Dermis microvascular lymphatic vessel endothelial cell (primary cell): Measurements from ENCODE around the gene CERK. TPM values are rescaled to one million over a fixed set of nuclear protein-coding genes. Genes with fewer than 3 reads are reported as not detected.
A peak's percentile ranks its signal among the peaks of the same experiment; 100 is the strongest.

Experiments used
- DNase-seq, 2 donors: peaks; one replicate each; pipeline versions ENCODE4 v3.0.0 to v3.0.0-alpha.2; 2010; ENCODE audit warnings: low read depth in 2 of 2
- total RNA-seq: library from RNA; depleted of rRNA; stranded (reverse); fragments of >200 nt; gene quantifications from 2 replicates; pipeline ENCODE4 v1.2.1, GENCODE V29; 2014

CERK gene
- total RNA-seq, 1 donor from 2014 or later: 66.8 TPM

DNA sequence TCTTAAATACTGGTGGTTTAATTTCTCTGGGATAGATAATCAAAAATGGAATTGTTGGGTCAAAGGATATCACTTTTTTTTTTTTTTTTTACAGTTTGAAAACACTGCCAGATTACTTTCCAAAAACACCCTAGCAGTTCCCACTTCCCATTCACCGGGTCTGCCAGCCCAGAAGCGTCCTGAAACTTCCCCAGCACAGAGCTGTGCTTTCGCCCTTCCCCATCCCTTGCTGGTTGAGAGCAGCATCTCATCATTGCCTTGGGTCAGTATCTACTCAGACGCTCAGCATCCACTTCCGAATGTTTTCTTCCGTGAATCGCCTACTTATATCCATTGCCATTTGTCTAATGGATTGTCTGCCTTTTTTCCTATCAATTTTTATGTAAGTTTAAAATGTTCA is 5.5 kb downstream of the CERK start:
- DNase-seq: no peak

DNA sequence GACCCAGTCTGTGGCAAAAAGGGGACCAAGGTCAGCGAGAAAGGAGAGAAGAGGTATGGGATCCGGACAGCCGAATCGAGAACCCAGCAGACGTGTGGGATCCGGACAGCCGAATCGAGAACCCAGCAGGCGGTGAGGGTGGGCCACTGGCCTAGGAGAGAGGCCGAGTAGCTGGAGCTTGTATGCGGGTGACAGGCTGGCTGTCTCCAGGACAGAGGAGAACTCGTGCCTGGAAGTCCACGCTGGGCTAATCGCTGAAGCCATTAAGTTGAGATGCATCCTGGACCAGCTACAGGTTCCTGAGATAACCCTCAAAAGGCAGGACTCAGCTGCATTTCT is 6.0 kb downstream of the CERK start:
- no peak for DNase-seq

DNA sequence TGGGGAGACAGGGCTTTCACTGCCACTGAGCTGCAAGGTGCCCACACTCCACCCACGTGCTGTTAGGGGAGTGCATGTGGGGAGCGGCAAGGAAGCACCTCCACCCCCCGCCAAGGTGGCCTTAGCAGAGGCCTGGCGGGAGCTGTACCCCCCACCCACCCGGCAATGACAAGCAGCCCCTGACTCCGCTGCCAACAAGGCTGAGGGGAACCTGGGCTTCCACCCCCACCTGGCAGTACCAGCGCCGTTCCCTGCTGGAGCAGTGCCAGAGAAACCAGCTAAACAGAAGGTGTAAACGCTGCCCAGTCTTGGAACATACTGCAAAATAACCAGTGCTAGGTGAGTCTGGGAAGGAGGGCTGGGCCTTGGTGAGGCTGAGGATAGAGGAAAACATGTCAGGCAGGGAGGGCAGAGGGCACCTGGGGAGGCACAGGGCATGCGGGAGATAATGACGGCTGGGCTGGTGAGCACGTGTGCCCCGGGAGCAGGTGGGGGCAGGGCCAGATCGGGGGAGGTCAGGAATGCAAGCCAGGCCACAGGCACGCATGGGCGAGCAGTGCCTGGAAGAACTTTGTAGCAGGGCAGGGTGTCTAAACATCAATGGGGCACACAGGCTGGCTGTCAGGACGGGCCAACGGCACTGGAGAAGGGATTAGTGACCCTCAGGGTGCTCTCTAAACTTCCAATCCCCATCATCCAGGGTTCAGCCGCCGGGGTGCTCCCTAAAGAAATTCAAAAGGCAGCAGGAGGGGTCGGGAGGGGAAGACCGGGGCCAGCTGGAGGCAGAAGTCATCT is 6.6 kb downstream of the CERK start:
- no peak for DNase-seq

DNA sequence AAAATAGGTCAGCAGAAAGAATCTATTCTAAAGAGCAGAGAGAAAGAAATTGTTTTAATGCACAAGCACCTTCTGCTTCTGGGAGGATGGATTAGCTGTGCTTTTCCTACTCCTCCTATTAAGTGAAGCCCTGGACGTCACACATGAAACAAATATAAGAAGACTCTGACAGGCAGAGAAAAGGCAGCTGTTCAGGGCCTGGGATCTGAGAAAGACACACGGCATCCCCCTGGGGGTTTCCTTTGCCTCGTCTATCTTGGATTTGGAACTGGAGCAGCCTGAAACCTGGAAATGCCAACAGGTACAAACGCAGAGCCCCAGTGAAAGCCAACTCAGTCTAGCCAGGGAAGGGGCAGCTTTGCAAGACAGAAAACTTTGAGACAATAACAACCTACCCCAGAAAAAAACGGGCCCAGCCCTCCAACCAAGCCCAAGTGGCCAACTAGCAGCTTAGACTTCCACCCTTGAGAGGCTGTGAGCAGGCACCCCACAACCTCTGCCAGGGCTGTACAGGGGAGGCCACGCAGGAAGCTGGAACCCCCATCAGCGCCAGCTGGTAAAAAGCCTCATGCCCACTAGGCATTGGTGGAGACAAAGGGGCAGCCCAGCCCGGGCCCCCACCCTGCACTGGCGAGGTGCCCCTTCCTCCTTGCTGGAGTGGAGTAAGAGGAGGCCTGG is 7.3 kb downstream of the CERK start:
- no peak for DNase-seq

DNA sequence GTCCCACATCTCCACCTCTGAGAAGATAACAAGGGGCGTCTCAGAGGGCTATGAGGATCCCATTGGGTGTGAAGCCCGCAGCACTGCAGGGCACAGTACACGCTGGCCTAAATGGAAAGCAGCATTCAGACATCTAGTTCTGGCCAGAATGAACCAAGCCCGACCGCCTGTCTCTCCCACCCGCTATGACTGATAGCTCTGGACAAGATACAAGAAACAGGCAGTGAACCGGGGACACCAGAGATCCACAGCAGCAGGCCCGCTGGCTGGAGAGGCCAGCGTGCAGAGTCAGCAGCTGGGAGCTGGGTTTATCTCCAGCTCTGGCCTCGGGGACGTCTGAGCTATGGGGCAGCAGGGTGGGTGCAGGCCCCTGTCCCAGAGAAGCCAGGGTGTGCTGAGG is 9.6 kb downstream of the CERK start:
- DNase-seq: no peak

DNA sequence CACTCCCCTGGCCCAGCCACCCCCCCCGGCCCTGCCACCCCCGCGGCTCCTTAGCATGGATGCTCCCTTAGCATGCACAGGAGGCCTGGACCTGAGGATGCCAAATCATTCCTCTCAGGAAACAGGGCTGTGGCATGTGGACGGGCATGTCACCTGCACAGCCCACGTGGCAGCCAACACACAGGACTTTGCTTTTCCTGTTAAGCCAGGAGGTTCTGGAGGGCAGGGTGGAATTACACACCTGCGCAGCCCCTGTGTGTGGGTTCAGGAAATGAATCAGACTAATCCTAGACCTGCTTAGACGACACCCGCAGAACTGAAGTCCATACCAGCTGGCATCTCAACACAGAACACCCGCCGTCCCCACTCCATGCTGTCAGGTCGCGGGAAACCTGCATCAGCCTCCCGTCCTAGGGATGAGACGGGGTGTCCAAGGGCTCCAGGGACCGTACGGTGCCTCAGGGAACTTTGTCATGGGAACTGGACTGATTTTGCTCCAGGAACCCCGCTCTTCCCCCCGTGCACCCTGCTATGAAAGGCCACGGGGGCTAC is 10.2 kb downstream of the CERK start:
- DNase-seq: peak in 1 of 2 donors; percentile 25

DNA sequence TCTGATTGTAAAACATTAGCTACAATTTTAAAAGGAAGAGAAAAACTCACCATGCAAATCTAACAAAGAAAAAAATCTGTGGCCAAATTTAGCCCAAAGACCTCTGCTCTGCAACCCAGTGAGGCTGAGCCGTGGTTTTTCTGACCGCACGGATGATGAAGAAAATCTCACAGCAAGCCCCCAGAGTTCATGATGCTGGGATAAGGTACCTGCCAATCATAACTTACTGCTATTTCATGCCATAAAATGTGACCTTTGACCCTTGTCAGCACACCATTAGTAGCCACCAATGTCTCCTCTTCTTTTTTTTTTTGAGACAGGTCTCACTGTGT is 11.1 kb downstream of the CERK start:
- no peak for DNase-seq

DNA sequence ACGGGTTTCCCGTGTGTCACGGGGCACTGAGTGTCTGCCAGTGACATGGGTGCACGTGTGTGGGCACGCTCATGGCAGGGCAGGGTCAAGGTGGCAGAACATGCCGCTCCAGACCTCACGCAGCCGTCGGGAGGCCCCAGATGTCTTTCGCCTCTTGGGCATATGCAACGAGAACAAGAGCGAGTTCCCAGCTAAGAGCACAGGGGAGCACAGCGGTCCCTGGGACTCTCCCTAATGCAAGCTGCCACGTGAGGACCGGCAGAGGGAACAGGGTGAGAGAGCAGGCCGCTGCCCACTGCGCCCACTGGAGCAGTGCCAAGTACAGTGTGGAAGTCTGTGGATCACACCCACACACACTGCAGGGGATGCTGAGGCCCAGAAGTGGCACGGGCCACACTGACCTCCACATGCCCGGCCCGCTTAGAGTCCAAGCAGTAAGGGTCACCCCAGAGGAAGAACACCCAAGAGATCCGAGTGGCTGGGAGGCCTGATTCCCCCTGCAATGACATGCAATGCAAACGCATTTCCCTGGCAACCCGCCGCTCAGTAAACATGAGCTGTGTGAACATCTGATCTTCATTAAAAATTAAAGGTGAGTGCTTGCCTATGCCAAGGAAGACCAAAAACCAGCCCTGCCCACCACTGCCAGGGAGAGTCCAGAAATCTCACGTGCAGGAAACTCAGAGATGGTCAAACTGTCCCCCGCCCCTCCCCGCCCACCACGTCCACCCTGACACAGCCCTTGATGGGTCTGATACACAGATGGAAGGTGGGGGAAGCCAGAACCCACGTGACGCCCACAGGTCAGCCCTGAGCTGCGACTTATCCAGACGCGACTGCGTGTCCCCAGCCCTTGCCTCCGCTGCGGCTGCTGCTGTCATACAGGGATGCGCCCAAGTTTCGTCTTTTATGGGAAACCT is 11.7 kb downstream of the CERK start:
- DNase-seq: no peak

DNA sequence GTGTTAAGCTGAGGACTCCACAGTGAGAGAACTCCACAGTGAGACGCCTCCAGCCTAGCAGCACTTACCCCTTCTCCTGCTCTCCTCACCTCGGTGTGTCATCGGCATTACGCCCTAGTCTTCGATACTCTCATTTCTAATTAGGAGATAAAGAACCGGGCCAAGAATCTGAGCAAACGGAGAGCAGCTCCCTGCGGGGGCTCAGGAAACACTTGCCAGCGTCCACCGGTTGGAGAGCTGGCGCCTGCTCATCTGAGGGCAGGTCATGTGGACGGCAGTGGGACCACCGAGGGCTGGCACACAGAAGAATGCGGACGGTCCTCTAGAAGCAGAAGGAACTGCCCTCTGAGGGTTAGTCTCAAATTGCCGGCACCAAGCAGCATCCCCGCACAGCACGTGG is 13.0 kb downstream of the CERK start:
- DNase-seq: no peak

DNA sequence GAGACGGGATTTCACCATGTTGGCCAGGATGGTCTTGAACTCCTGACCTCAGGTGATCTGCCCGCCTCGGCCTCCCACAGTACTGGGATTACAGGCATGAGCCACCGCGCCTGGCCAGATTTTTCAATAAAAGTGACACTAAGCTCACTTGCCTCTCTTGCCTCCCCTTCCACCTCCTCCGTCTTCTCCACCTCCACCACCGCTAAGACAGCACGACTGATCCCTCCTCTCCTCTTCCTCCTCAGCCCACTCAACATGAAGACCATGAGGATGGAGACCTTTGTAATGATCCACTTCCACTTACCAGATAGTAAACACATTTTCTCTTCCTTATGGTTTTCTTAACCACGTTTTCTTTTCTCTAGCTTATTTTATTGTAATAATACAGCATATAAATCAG is 14.2 kb downstream of the CERK start:
- DNase-seq: no peak

DNA sequence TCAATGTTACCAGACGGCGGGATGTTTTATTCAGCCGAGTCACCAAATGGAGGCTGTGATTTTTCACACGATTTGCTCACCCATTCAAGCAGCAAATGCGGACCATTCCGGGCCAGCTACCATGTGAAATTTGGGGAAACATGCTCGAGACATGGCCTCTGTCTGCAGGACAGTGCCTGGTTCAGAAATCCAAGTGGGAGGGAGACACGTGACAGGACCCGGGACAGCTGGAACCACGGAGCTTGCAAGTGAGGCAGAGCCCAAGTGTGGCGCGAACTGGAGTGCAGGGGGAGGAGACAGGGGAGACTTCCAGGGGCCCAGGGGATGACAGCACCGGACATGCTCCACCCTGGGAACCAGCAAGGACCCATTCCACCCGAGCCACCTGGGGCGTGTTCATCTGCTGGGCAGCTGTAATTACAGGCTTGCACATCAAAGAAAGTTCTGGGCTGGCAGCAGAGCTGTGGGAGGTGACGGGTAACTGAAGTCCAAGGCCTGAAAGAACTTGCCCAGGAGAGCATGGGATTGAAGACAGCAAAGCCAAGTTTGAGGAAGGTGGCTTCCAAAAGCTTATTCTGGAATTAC is 16.5 kb downstream of the CERK start:
- no peak for DNase-seq

DNA sequence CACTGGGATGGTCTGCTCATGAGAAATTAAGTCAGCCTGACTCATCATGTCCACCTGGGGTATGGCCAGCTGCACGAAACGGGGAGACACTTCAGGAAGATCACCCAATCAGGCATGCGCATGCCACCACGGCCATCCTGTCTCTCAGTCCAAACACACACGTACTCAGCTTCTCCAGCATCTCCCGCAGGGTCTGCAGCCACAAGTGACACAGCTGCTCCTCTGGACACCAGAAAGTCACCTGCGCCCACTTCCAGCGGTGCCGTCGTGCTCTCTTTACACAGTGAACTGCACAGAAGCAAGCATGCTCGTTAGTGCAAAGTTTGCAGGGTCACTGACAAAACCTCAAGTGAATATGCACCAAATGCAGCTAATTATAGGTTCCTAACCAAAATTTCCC is 18.1 kb downstream of the CERK start:
- DNase-seq: no peak

DNA sequence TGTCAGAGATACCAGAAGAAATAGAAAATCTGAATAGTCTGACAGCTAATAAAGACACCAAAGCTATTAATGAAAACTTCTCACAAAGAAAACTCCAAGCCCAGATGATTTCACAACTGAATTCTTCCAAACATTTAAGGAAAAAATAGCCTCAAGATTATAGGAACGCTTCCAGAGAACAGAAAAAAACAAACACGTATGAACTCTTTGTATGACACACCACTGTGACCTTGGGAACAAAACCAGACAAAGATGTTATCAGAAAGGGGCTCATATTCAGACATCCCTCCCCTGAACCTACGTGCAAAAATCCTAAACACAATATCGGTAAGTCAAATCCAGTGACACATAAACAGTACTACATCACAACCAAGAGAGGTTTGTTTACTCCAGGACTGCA is 23.5 kb downstream of the CERK start:
- peak in 1 of 2 donors; percentile 47 for DNase-seq

DNA sequence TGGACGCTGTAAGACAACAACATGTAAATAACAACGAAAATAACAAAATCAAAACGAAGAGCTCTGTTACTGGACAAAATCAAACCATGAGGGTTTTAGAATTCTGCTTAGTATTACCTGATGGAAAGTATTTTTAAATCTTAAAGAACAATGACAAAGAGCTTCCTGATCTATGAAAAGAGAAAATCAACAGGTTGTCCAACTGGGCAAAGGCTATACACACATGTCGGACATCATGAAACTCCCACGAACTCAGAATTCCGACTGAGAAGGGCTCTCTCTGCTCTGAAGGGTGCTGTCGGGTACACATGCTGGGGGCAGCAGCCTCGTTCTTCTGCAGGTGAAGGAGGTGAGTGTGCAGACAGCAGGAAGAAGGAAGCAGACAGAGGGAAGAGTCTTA is 25.8 kb downstream of the CERK start:
- no peak for DNase-seq

DNA sequence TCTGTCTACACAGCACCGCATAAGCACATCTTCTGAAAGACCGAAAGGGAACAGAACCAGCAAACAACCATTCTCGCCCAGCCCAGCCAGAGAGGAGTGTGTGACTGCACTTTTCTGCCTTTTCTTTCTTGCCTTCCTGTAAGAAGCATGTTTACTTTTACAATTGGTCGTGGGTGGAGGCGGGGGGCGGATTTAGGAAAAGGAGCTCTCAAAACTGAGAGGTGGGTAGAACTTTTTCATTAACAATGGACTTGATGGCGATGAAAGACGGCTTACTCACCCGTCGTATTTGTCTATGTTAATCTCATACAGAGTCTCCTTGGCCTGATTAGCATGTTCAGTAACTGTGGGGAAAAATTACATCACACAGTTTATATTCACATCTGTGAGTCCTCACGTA is 27.2 kb downstream of the CERK start:
- no peak for DNase-seq

DNA sequence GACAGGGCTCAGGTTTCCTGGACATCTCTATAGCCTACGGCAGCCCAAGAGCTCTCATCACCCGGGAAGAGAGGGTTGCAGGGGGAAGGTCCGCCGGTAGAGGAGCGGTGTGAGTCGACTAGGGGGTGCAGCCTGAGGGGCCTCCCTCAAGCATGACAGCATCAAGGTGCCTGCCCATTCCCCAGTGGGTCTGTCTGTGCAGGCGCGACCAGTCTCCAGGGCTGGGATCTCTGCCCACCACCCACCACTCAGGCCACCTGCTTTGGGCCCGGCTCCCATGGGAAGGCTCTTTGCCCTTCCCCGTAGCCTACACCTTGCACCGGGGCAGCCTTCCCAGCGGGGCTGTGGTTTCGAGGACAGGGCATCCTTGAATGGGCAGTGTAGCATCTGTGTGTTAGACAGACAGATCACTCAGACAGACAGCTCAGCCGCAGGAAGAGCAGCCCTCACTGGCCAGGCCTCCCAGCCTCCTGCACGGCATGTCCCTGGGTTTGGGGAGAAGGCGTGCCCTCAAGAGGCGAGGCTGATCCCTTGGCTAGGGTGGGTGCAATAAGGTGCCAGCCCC is 29.2 kb downstream of the CERK start:
- DNase-seq: no peak

DNA sequence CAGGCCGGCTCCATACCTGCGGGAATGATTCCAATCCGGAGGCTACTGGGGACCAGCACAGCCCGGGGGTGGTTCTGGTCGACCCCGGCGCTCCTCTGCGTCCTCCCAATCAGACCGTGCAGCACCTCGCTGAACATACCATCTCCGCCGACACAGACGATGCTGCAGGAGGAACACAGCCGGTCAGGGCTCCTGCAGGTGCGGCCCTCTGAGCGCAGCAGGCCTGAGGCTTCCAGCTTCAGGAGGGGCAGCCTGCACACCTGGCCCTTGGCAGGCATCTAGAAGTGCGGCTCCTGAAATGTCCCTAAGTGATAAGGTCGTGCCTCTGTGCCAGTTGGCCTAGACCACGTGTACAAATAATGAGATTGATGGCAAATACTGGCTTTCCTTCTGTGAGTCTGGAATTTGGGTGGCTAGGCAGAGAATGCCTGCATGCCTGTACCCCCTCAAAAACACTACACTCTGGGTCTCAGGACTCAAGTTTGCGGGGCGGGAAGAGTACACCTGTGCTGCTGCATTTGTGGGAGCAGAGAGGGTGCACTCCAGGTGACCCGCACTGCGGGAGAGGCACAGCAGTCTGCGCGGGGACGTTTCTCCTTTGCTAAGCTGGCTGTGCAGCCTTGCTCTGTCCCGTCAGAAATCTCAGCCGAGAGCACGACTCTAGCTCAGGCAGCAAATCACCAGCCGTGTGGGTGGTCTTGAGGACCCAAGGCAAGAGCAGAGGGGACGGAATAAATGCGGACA is 30.1 kb downstream of the CERK start:
- DNase-seq: no peak

DNA sequence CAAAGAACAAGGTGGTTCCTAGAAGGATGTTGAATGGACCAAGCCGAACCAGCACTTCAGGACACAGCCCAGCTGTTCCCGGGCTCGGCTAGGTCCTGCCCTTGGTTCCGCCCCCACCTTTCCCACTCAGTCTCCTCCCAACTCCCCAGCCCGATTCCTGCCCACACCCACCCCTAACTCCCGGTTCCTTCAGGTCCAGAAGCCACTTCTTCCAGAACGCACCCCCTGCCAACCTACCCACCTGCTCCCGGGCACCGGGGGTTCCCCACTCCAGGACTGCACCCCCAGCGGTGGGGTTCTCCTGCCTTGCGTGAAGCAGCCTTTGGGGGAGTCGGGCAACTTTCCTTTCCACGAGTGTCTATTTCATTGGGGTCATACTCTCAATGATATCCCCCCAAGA is 30.7 kb downstream of the CERK start:
- DNase-seq: no peak

DNA sequence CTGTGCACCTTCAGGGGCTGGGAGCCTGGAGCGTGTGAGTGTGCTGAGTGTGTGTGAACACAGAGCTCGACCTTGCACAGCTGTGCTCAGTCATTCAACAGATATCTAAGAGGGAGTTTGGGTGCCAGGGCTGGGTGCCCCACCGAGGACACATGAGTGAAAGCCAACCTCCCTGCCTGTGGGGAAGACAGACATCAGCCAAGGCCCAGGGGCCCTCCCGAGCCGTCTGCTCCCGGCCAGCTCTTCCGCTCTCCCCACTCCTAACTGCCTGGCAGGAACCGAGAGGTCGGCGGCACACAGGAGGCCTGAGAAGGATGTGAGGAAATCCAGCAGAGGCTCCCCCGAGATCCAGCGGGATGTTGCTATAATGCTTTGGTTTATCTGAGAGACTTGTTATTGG is 32.0 kb downstream of the CERK start:
- no peak for DNase-seq

DNA sequence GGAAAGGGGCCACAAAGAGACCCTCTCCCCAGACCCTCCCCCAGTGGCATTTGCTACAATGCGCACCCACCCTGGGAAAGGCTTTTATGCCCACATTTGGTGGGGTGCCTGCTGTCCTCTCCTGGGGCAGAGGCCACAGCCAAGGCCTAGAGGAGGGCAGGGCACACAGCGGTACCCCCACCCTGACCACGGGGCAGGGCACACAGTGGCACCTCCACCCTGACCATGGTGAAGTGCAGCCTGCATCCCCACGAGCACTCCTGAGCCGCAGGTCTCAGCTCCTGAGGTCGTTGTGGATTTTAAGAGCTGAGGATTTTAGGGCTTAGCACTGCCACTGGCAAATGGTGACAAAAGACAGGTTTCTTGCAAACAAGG is 34.1 kb downstream of the CERK start:
- DNase-seq: no peak
